NCI-H446 (cell line): ENCODE results near the gene COPS9.

Source experiments
- DNase-seq, 2 experiments: peaks; one replicate each; lab custom pipeline; 2025; lab: John Stamatoyannopoulos, UW

COPS9 gene

DNA sequence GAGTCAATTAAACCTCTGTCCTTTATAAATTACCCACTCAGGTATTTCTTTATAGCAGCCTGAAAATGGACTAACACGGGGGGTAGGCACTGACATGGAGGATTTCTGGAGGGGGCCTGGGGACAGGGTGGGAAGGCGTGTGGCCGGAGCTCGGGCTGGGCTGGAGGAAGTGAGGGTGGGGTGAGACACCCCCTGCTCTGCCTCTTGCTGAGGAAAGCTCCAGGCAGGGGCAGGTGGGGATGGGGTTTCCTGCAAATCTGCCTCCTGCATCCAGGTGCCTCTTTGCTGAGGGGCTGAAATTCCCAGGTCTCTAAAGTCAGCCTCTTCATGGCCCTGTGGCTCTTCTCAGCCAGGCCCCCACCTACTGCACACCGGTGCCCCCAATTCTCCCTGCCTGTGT, 30.1 kb upstream of the COPS9 start:
- no peak for DNase-seq

DNA sequence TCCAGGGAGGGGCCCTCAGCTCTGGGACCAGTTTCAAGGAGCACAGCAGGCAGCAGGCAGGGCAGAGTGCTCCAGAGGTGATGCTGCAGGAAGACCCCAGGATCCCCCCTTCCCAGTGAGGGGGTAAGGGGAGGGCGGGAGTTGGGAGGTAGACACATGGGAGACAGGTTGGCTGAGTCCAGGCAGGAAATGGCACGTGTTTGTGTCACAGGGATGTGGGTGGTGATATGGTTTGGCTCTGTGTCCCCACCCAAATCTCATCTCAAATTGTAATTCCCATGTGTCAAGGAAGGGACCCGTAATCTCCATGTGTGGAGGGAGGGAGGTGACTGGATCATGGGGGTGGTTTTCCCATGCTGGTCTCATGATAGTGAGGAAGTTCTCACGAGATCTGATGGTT, 29.6 kb upstream of the COPS9 start:
- no peak for DNase-seq

DNA sequence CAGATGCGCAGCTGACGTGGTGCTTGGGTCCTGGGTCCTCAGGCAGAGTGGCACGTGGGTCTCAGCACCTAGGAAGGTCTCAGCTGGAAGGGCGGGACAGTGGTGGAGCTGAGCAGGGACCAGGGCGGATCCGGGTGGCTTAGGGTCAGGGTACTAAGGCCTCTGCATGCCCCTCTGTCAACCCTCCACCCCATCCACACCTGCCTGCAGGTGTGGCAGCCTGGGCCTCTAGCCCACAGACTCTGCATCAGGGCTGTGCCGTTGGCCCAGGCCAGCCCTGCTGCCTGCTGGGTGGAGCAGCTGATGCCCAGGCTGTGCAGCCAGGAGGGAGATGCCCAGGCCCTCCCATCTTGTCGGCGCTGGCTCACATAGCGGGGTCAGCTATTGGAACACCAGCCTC, 28.9 kb upstream of the COPS9 start:
- no peak for DNase-seq

DNA sequence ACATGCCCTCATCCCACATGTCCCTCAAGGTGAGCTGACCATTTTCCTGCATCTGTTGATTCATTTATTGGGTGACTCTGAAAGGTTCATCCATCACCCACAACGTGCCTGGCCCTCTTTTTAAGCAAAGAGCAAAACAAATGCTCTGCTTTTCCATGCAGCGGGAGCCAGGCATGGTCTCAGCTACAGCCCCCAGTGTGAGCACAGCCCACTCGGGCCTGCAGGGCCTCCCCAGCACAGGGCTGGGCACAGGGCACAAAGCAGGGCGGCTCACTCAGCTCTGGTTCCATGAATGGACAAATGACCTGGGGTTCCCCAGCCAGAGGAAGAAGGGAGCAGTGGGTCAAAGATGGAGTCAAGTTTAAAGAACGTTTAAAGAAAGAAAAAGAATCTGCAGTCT, 28.5 kb upstream of the COPS9 start:
- no peak for DNase-seq

DNA sequence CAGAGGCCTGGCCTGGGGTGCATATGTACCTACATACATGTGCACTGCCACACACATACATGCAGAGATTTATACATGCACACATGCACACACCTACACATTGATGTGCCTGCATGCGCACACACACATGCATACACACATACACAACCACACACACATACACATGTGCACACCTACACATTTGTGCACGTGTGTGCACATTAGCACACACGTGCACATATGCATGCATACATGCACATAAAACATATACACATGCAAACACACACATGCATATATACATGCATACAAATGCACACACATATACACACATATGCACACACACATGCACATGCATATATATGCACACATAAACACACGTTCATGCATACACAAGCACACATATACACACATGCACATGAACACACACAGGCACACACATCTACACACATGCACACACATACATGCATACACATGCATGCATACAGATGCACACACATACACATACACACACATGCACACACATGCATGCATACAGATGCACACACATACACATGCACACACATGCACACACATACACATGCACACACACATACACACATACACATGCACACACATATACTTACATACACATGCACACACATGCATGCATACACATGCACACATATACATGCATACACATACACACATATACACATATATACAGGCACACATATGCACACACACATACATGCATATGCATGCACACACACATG, 27.9 kb upstream of the COPS9 start:
- no peak for DNase-seq

DNA sequence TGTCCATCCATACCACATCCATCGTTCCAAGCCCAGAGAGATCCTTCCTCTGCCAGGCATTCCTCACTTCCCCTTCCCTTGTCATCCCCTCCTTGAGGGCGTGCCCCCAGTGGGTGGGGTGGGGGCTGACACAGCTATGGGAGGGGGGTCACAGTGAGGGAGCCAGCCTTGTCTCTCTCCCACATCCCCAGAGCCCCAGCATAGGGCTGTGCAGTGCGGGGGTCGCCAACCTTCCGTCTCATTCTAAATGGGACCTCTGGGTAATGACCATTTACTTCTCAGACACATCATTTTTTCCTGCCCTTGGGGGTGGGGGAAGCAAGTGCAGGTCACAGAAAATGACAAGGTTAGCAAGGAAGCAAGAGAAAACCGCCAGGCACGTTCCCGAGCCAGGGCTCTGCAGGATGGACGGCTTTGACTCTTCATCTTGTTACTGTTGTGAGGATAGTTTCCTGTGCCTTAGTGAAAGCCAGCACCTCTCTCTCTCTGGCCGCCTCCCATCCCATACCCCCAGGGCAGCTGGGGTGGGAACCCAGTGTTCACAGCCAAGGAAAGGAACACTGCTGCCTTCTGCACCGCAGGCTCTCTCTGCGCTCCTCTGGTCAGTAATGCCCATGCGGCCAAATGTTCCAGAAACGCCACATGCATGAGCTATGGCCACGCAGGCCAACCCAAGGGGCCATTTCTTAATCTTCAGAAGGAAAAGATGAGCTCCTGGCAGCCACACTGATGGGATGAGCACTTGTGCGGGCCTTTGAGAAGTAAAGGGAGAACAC, 27.0 kb upstream of the COPS9 start:
- DNase-seq = no peak

DNA sequence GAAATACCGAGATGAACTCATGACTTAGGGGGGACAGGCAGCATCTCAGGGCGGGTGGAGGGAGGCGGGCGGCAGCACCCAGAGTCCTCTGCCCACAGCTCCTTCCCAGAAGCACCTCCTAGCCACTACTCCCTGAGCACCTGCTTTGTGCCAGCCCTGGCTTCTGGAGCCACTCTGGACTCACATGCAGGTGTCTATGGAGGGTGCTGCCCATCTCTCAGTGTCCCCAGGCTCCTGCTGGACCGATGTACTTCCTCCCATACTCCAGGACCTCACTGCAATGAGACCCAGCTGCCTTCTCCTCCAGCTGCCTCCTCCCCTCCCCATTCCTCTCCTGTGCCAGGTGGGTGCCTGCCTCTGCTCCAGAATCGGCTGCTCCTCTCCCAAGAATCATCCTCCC, 26.4 kb upstream of the COPS9 start:
- DNase-seq = no peak

DNA sequence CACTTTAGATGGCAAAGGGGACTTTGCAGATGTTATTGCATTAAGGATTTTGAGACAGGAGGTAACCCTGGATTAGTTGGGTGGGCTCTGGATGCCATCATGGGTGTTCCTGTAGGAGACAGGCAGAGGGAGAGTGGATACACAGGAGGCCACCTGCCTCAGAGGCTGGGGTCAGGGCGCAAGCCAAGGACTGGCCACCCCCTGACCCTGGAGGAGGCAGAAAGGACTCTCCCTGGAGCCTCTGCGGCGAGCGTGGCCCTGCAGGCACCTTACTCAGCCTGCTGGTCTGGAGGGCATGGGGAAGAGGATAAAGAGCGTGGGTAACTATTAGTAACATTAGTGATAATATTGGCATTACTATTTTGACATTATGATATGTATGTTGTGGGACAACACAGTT, 25.9 kb upstream of the COPS9 start:
- DNase-seq = no peak

DNA sequence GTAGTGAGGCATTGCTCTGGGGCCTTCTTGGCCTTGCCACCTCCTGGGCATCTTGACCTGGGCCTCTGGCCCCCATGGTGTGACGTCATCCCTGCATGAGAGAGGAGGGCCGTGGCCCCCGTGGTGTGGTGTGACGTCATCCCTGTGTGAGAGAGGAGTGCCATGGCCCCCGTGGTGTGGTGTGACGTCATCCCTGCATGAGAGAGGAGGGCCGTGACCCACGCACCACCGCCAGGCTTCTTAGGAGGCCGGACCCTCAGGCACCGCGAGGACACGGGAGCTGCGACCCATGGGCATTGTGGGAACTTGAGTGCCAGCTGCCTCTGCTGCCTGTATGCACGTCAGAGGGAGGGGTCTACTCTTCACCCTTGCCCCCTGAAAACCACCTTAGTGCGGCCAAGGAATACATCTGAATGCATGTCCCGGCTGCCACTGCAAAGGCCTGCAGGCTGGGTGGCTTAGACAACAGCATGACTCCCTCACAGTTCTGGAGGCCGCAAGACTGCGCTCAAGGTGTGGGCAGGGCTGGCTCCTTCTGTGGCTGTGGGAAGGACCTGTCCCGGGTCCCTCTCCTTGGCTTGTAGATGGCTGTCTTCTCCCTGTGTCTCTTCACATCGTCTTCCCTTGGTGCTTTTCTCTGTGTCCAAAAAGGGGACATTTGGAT, 25.1 kb upstream of the COPS9 start:
- DNase-seq = no peak

DNA sequence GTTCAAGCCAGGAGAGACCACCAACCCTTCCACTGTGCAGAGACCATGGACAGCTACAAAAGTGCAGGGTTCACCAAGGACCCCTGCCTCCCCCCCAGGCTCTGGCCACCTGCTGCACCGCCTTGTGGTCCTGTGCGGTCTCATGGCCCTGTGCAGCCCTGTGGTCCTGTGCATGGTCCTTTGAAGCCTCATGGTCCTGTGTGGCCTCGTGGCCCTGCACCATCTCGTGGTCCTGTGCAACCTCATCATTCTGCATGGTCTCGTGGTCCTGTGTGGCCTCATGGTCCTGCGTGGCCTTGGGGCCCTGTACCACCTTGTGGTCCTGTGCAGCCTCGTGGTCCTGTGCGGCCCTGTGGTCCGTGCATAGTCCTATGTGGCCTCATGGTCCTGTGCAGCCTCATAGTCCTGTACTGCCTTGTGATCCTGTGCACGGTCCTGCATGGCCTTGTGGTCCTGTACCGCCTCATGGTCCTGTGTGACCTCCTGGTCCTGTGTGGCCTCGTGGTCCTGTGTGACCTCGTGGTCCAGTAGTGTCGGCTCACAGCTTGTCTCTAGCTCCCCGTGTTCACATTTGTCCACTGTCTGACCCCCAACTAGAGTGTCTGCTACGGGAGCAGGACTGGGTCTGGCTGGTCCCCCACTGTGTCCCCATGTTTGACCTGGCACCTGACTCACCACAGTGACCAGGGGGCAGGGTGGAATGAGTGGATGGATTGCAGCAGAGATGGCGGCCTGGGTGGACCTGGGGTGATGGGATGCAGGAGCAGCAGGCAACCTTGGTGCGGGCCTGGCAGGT, 24.4 kb upstream of the COPS9 start:
- no peak for DNase-seq

DNA sequence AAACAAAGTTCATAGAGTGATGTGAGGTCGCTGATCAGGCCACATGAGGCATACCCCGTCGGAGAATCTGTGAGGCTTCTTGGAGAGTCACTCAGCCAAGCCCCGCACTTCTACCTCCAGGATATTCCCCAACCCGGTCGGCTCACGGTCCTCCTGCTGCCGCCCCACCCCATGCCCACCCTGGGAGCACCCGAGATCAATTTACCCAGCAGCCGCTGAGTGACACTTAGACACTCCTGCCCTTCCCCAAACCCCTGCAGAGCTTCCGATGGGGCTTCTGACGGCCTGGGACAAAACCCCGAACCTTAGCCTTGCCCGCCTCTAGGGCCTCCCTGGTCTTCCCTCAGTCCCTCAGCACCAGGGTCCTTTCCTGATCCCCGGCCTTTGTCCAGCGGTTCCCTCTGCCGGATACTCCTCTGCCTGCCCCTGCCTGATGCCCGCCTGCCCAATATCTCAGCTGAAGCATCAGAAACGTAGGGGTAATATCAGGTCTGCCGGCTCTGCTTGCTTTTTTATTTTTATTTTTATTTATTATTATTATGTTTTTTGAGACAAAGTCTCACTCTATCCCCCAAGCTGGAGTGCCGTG, 23.2 kb upstream of the COPS9 start:
- no peak for DNase-seq

DNA sequence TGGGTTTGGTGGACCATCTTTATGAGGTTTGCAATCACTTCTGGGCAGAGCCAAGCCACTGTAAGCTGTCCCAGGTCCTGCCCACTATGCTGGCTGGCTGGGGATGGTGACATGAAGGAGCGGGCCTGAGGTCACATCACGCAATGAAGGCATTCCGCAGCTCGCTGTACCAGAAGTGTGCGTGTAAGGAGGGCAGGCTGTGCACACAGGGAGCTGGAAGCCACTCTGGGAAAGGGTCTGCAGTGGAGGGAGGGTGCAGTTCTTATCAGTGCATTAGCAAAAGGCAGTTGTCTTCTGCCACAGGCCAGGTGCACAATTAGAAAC, 21.0 kb upstream of the COPS9 start:
- no peak for DNase-seq

DNA sequence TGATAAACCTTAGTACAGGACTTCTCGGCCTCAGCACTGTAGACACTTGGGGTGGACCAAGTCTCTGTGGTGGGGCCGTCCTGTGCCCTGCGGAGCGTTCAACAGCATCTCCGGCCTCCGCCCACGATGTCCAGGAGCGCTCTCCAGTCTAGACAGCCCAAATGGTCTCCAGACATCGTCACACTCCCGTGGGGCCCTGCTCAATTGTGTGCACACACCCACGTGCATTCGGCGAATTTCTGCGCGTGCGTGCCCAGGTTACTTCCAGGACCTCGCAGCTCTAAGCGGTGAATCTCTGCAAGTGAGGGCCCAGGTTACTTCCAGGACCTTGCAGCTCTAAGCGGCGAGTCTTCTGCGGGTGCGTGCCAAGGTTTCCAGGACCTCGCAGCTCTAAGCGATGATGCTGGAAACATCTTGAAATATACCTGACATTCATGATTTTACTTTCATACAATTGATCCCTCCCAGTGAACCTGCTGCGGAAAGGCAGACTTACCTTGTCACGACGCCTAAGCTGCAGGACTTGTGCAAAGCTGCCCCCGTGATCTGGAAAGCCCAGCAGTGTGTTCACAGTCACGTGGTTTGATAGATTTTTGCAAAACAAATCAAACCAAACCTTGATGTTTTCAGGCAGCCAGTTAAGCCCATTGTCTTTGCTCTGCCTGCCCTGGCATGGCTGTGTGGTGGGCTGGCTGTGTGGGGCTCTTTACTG, 20.5 kb upstream of the COPS9 start:
- no peak for DNase-seq

DNA sequence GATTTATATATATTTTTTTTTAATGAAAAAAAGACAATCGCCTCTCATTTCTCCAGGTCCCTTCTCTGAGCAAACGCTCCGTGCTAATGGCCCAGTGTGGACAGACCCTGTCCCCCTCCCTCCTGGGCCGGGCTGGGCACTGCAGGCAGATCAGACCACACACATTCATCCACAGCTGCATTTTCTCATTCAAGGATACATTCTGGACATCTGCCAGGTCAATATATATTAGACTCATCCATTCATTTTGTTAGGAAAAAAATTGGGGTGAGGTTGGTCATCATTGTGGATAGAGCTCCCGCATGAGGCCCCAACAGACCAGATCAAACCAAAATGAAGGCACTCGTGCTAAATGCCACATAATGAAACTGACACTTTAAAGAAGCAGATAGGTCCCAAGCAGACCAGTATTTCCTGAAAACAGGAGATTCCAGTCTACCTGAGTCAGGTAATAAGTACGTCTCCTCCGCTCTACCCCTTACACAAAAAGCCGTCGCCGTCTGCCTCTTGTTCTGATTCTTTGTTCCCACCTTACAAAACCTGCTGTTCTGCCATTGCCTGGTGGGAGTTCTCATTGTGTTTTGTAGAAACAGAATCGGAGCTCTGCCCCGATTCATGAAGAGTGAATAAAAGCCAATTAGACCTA, 19.8 kb upstream of the COPS9 start:
- no peak for DNase-seq

DNA sequence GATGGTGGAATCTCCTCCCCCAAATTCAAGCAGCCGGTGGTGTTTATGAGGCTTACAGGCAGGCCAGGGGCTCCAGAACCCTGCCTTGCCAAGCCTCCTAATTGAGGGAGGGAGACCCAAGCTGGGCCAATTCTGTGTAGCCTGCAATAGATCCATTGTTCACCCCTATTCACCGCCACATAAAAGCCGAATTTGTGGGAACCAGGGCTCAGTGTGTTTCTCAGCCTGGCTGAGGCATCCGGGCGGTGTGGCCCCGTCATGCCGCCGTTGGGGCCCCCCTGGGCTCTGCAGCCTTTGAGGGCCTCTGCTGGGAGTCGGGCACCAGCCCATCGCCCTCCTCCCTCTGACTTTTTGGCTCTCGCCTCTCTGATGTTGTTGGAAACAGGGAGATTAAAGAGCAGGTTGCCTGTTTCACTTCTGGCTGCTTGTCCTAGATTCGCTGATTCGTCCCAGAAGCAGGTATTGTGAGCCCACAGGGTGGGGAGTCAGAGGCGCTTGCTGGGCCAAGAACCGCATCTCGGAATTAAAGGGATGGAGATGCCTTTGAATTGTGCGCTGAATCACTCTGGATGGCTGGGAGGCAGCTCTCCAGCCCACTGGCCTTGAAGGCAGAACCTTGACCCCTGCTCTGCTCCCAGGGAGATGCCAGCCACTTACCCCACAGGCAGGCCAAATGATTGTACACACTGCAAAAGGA, 19.1 kb upstream of the COPS9 start:
- DNase-seq = no peak

DNA sequence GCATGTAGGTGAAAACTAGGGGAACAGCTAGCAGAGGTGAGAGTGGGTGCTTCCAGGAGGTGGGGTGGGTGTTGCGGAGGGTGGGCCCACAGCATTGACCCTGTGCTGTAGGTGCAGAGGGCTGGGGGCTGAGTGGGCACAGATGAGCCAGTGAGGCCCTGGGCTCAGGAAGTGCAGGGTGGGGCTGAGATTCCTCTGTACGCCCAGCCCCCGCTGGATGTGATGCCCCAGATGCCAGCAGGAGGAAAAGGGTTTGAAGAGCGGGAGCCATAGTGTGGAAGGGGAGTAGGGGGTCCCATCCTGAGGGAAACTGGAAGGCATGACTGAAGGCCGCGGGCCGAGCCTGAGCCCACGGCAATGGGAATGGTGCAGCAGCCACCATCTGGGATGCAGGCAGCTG, 18.5 kb upstream of the COPS9 start:
- DNase-seq = no peak

DNA sequence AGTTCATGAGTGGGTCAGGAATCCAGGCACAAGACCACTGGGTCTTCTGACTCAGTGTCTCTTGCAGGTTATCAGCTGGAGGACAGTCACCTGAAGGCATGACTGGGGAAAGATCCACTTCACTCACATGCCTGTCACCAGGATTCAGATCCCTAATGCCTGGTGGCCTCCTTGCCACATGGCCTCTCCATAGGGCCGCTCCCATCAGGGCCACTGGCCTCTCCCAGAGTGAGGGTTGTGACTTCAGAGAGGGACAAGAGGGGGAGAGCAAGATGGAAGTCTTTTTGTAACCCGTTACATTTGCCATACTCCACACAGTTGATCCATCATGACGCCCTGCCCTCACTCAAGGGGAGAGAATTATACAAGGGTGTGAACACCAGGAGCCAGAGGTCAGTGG, 17.3 kb upstream of the COPS9 start:
- no peak for DNase-seq

DNA sequence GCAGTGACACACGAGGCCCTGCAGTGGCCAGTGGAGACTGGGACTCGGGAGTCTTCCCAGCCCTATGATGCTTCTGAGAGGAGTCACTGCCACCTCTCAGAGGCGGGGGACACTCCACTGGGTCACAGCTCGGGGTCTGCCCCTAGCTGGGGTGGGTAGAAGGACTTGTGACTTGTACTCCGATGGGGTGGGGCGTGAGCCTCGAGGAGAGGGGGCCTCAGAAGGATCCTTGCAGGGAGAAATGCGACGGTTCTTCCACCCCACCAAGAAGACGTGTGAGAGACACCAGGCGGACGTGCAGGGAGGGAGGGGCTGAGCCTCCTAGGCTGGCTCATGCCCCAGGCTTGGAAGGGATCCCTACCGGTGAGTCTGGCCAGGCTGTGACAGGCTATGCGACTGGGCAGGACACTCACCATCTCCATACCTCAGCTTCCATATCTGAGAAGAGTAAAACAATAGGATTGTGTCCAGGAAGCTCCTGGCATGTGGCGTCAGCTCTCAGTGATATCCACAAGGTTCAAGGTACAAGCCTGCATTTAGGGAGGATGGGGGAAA, 15.4 kb upstream of the COPS9 start:
- DNase-seq = no peak

DNA sequence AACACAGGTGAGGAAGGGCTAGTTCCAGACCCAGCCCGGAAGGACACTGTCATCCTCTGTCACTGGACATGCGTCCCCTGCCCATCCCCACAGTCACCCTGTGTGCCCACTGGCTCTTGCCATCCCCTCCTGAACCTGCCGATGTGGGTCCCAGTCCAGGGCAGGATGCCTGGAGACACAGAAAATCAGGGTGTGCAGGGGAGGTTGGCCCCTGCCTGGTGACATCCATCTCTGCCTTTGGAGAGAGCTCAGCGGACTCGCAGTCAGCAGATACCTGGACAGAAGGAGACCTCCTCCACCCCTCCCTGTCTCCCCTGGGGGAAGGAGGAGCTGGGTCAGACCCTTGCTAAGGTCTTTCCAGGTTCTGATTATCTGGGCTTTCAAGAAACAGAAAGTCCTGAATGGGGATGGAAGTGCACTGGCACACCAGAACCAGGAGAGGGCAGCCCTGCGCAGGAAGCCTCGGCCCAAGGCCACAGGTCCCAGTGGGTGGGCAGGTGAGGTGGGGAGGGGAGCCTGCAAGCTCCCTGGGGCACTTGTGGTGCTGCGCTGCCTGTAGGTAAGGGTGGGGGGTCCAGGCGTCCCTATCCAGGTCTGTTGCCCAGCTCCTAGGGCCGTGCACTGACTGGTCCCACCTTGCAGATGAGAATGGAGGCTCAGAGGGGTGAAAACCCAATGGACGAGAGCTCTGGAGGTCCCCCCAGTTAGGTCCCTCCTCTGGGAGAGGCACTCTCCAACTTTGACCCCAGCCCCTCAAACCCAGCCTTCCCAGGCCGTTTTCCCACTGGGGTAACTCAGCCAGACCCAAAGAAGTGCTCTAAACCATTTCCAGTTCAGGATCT, 14.1 kb upstream of the COPS9 start:
- peak in 1 of 2 experiments; percentile 5 for DNase-seq
